Bronchial epithelial cell (primary cell): Measurements from ENCODE around the gene SPTLC1. TPM values are rescaled to one million over a fixed set of nuclear protein-coding genes. Genes with fewer than 3 reads are reported as not detected.
"Not testable (repeated sequence)": the region's sequence is repeated elsewhere in the genome, so short reads cannot be mapped to it uniquely, and the experiment has no call there.

Source experiments
- DNase-seq: peaks from one replicate; pipeline ENCODE4 v3.0.0-alpha.2; 2010; ENCODE audit warnings: low read depth
- FAIRE-seq: peaks from 2 replicates; lab custom pipeline; 2011; peaks lifted over from hg19 to GRCh38; lab: Jason Lieb, UNC
- H3K27me3 ChIP-seq: 2 replicates; pipeline ENCODE4 v1.5.1; 2011; ENCODE audit warnings: low read length; ENCODE audit not compliant: control insufficient read depth, insufficient read depth
- H3K36me3 ChIP-seq: 2 replicates; pipeline ENCODE4 v1.5.1; 2011; ENCODE audit warnings: low read length; ENCODE audit not compliant: control insufficient read depth, insufficient read depth
- H3K4me3 ChIP-seq: 2 replicates; pipeline ENCODE4 v1.5.1; 2011; ENCODE audit warnings: mild to moderate bottlenecking, low read depth, low read length, control low read depth
- total RNA-seq: library from RNA; depleted of rRNA; stranded (reverse); fragments of >200 nt; gene quantifications from 2 replicates; pipeline ENCODE4 v1.2.1, GENCODE V29; 2014
- TF ChIP-seq, protein P1 (sequence below): IDR thresholded peaks from 2 replicates; pipeline ENCODE4 v1.5.1; 2011; ENCODE audit warnings: mild to moderate bottlenecking, moderate library complexity, low read length, control low read depth, inconsistent platforms; ENCODE audit not compliant: insufficient read depth, severe bottlenecking

The SPTLC1 gene
- total RNA-seq, 1 donor from 2014 or later = 103 TPM

DNA sequence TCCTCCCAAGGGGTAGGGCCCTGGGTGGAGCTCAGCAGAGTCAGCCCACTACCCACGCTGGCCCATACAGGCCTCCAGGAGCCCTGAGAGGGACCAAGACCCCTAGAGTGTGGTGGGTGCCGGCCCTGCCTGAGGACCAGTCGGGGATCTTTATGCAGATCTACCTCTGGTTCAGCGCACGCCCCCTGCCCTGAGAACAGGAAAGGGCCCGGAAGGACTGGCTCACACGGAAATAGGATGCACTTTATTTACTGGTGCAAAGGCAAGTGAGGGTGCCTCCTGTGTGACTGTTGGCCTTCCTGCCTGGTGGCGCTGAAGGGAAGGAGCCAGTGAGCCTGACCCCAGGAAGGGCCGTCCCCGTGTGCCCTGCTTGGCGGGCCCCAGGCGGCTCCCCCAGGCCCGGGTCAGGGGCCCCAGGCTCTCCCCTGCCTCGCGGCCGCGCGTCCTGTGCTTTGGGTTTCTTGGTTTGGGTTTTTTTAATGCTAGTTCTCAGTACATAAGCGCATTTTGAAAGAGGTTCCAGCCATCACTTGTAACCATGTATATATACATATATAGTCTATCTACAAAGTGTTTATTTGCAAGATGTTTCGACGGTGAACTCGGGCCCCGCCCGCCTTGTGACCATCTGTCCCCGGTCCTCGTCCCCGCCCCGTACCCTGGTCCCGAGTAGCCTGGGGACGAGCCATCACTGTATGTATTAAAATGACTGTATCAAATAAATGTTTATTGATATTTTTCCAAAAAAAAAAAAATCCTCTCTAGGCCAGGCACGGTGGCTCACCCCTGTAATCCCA, 88.8 kb downstream of the SPTLC1 start:
- H3K27me3 ChIP-seq = no peaks in the 10 kb centered on the region
- DNase-seq = no peak
- TF ChIP-seq, protein P1, sequence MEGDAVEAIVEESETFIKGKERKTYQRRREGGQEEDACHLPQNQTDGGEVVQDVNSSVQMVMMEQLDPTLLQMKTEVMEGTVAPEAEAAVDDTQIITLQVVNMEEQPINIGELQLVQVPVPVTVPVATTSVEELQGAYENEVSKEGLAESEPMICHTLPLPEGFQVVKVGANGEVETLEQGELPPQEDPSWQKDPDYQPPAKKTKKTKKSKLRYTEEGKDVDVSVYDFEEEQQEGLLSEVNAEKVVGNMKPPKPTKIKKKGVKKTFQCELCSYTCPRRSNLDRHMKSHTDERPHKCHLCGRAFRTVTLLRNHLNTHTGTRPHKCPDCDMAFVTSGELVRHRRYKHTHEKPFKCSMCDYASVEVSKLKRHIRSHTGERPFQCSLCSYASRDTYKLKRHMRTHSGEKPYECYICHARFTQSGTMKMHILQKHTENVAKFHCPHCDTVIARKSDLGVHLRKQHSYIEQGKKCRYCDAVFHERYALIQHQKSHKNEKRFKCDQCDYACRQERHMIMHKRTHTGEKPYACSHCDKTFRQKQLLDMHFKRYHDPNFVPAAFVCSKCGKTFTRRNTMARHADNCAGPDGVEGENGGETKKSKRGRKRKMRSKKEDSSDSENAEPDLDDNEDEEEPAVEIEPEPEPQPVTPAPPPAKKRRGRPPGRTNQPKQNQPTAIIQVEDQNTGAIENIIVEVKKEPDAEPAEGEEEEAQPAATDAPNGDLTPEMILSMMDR = no peak
- H3K36me3 ChIP-seq = no peaks in the 10 kb centered on the region
- no peak overlapping the region for H3K4me3 ChIP-seq
- no peak for FAIRE-seq

DNA sequence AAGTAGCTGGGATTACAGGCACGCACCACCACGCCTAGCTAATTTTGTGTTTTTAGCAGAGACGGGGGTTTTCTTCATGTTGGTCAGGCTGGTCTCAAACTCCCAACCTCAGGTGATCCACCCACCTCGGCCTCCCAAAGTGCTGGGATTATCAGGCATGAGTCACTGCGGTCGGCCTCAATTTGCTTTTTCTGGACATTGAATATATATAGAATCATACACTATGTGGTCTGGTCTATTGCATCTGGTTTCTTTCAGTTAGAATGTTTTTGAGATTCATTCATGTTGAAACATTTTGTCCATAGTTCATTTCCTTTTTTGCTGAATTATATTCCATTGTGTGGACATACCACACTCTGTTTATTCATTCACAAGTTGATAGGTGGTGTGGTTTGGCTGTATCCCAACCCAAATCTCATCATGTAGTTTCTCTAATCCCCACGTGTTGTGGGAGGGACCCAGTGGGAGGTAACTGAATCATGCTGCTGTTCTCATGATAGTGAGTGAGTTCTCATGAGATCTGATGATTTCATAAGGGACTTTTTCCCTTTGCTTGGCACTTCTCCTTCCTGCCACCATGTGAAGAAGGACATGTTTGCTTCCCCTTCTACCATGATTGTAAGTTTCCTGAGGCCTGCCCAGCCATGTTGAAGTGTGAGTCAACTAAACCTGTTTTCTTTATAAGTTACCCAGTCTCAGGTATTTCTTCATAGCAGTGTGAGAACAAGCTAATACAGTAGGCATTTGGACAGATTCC, 93.2 kb downstream of the SPTLC1 start:
- DNase-seq (peak; percentile 99), FAIRE-seq (peak; percentile 62)
- H3K27me3 ChIP-seq, H3K4me3 ChIP-seq, H3K36me3 ChIP-seq: not testable (repeated sequence)

- no peak for DNase-seq
- Histone ChIP-seq H3K36me3 (no peaks in the 10 kb centered on the region), H3K4me3 (no peak overlapping the region), H3K27me3 (no peaks in the 10 kb centered on the region)
- peak; percentile 7 for FAIRE-seq
- TF ChIP-seq, protein P1 = no peak
Measured at GRCh38 chr9:92019658-92020057, 95.6 kb downstream of the SPTLC1 start.

- Histone ChIP-seq H3K27me3 (no peaks in the 10 kb centered on the region), H3K36me3 (no peaks in the 10 kb centered on the region), H3K4me3 (no peak overlapping the region)
- no peak for FAIRE-seq
- DNase-seq = no peak
- TF ChIP-seq, protein P1 = no peak
Measured at GRCh38 chr9:92010705-92011536, 104.3 kb downstream of the SPTLC1 start.

- not testable (repeated sequence) for H3K36me3 ChIP-seq, DNase-seq, H3K4me3 ChIP-seq, H3K27me3 ChIP-seq, FAIRE-seq
Measured at GRCh38 chr9:92010253-92010652, 105.0 kb downstream of the SPTLC1 start.

DNA sequence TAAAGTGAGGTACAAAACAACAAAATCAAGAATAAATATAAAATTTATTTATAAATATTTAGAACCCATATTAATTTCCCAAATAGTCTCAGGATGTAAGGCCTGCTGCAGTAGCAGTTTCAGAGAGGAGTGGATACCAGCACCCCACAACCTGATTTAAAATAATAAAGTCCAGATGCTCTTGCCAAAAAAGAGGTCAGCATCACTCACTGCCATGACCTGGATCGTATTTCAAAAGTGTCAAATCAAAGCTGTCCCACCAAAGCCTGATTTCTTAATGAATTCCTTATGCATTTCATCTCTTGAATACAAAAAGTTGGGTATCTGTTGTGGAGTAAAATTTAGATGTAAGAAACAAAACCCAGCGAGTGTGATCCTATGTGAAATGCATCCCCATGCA, 107.2 kb downstream of the SPTLC1 start:
- DNase-seq = no peak
- Histone ChIP-seq H3K36me3 (no peaks in the 10 kb centered on the region), H3K4me3 (no peak overlapping the region), H3K27me3 (no peaks in the 10 kb centered on the region)
- no peak for FAIRE-seq
- TF ChIP-seq, protein P1 = no peak
